H9 (cell line): ENCODE measurements around the gene NDE1. TPM values are rescaled to one million over a fixed set of nuclear protein-coding genes. Genes with fewer than 3 reads are reported as not detected.

Experiments
- DNase-seq: peaks from one replicate; pipeline ENCODE4 v3.0.0-alpha.2; 2017
- H2AFZ ChIP-seq: one replicate; pipeline ENCODE4 v1.6.1; 2013; ENCODE audit warnings: mild to moderate bottlenecking, low read length, control low read depth, moderate library complexity
- H2AK5ac ChIP-seq: 2 replicates; pipeline ENCODE4 v1.6.1; 2013; ENCODE audit warnings: low read length, control low read depth, mixed read lengths; ENCODE audit not compliant: insufficient read length
- H2BK120ac ChIP-seq: one replicate; pipeline ENCODE4 v1.6.1; 2013; ENCODE audit warnings: low read depth, mild to moderate bottlenecking, low read length, control low read depth, inconsistent platforms; ENCODE audit not compliant: poor library complexity, severe bottlenecking
- H2BK12ac ChIP-seq: 2 replicates; pipeline ENCODE4 v1.6.1; 2013; ENCODE audit warnings: low read length, control low read depth, mixed read lengths, low read depth; ENCODE audit not compliant: insufficient read length
- H2BK15ac ChIP-seq: 2 replicates; pipeline ENCODE4 v1.6.1; 2013; ENCODE audit warnings: low read depth, low read length, control low read depth
- H2BK20ac ChIP-seq: one replicate; pipeline ENCODE4 v1.6.1; 2013; ENCODE audit warnings: low read depth, mild to moderate bottlenecking, low read length, control low read depth, inconsistent platforms; ENCODE audit not compliant: poor library complexity, severe bottlenecking
- H2BK5ac ChIP-seq: 2 replicates; pipeline ENCODE4 v1.6.1; 2013; ENCODE audit warnings: low read length, control low read depth, mixed read lengths; ENCODE audit not compliant: insufficient read length
- H3K14ac ChIP-seq: 2 replicates; pipeline ENCODE4 v1.6.1; 2013; ENCODE audit warnings: low read length, control low read depth; ENCODE audit not compliant: insufficient read depth
- H3K18ac ChIP-seq: 2 replicates; pipeline ENCODE4 v1.6.1; 2013; ENCODE audit warnings: low read depth, mild to moderate bottlenecking, mixed read lengths, low read length, control low read depth; ENCODE audit not compliant: insufficient read length
- H3K23ac ChIP-seq: 2 replicates; pipeline ENCODE4 v1.6.1; 2013; ENCODE audit warnings: low read length, control low read depth, mixed read lengths, low read depth; ENCODE audit not compliant: insufficient read length
- H3K23me2 ChIP-seq: 2 replicates; pipeline ENCODE4 v1.6.1; 2013; ENCODE audit warnings: low read depth, mild to moderate bottlenecking, mixed read lengths, low read length, control low read depth; ENCODE audit not compliant: insufficient read length, poor library complexity, severe bottlenecking
- H3K27ac ChIP-seq: 2 replicates; pipeline ENCODE4 v1.5.1; 2013; ENCODE audit warnings: low read length, control low read depth, mixed read lengths, low read depth; ENCODE audit not compliant: insufficient read length
- H3K27me3 ChIP-seq: 2 replicates; pipeline ENCODE4 v1.6.1; 2013; ENCODE audit warnings: low read length, control low read depth, inconsistent platforms; ENCODE audit not compliant: insufficient read depth
- H3K4ac ChIP-seq: 2 replicates; pipeline ENCODE4 v1.6.1; 2013; ENCODE audit warnings: low read depth, mild to moderate bottlenecking, control low read depth, inconsistent platforms, low read length, moderate library complexity
- H3K4me1 ChIP-seq: 2 replicates; pipeline ENCODE4 v1.6.1; 2013; ENCODE audit warnings: low read length, control low read depth, inconsistent platforms; ENCODE audit not compliant: insufficient read depth
- H3K4me2 ChIP-seq: 2 replicates; pipeline ENCODE4 v1.6.1; 2013; ENCODE audit warnings: low read length, control low read depth, mixed read lengths; ENCODE audit not compliant: insufficient read length, insufficient read depth
- H3K56ac ChIP-seq: 2 replicates; pipeline ENCODE4 v1.6.1; 2013; ENCODE audit warnings: low read depth, mild to moderate bottlenecking, mixed read lengths, low read length, control low read depth; ENCODE audit not compliant: insufficient read length
- H3K79me1 ChIP-seq: 2 replicates; pipeline ENCODE4 v1.6.1; 2013; ENCODE audit warnings: low read depth, mild to moderate bottlenecking, moderate library complexity, low read length, control low read depth, inconsistent platforms; ENCODE audit not compliant: insufficient read depth, poor library complexity, severe bottlenecking
- H3K79me2 ChIP-seq: 2 replicates; pipeline ENCODE4 v1.6.1; 2013; ENCODE audit warnings: low read length, control low read depth, inconsistent platforms; ENCODE audit not compliant: insufficient read depth
- H3K9ac ChIP-seq: 2 replicates; pipeline ENCODE4 v1.6.1; 2013; ENCODE audit warnings: low read length, control low read depth, mixed read lengths; ENCODE audit not compliant: insufficient read length; ENCODE audit errors: extremely low read depth
- H3K9me3 ChIP-seq: one replicate; pipeline ENCODE4 v1.6.1; 2013; ENCODE audit warnings: low read depth, low read length, inconsistent platforms; ENCODE audit not compliant: control insufficient read depth
- H3T11ph ChIP-seq: one replicate; pipeline ENCODE4 v1.6.1; 2013; ENCODE audit warnings: mild to moderate bottlenecking, low read length, control low read depth, inconsistent platforms
- H4K20me1 ChIP-seq: one replicate; pipeline ENCODE4 v1.6.1; 2013; ENCODE audit not compliant: control insufficient read depth, insufficient read length, insufficient read depth
- H4K5ac ChIP-seq: 2 replicates; pipeline ENCODE4 v1.6.1; 2013; ENCODE audit warnings: low read depth, mild to moderate bottlenecking, mixed read lengths, low read length, control low read depth; ENCODE audit not compliant: insufficient read length
- H4K8ac ChIP-seq: replicated peaks from 2 replicates; pipeline ENCODE4 v1.6.1; 2013; ENCODE audit warnings: low read length, control low read depth, mixed read lengths, low read depth; ENCODE audit not compliant: insufficient read length
- H4K91ac ChIP-seq: 2 replicates; pipeline ENCODE4 v1.6.1; 2013; ENCODE audit warnings: low read depth, mild to moderate bottlenecking, moderate library complexity, mixed read lengths, low read length, control low read depth; ENCODE audit not compliant: insufficient read length
- H3K27ac Mint-ChIP-seq, 3 experiments: 2 replicates in 2 of 3; 3 replicates in 1 of 3; pipeline ENCODE4 v1.8.0; 2020 to 2021; ENCODE audit warnings: mixed read lengths in 3 of 3, mild to moderate bottlenecking in 1 of 3, moderate library complexity in 1 of 3
- H3K27me3 Mint-ChIP-seq: 2 replicates; pipeline ENCODE4 v1.8.0; 2021; ENCODE audit warnings: low read depth, mild to moderate bottlenecking, moderate library complexity, mixed read lengths
- H3K36me3 Mint-ChIP-seq, 3 experiments: 2 replicates in 2 of 3; 3 replicates in 1 of 3; pipeline ENCODE4 v1.8.0; 2020 to 2021; ENCODE audit warnings: low read depth in 3 of 3, mixed read lengths in 3 of 3; ENCODE audit not compliant: insufficient read depth in 1 of 3
- H3K4me1 Mint-ChIP-seq, 2 experiments: 2 replicates each; pipeline ENCODE4 v1.8.0; 2020; ENCODE audit warnings: mixed read lengths in 2 of 2
- H3K4me3 Mint-ChIP-seq, 2 experiments: 2 replicates in 1 of 2; 3 replicates in 1 of 2; pipeline ENCODE4 v1.8.0; 2020 to 2021; ENCODE audit warnings: mild to moderate bottlenecking in 2 of 2, mixed read lengths in 2 of 2, moderate library complexity in 1 of 2
- H3K9me3 Mint-ChIP-seq, 2 experiments: 2 replicates in 1 of 2; 3 replicates in 1 of 2; pipeline ENCODE4 v1.8.0; 2020; ENCODE audit warnings: mild to moderate bottlenecking in 2 of 2, mixed read lengths in 2 of 2, moderate library complexity in 1 of 2
- WGBS: extraction: QIAGEN DNeasy Blood & Tissue Kit; methylation state at CpG from one replicate; pipeline ENCODE4 v1.1.7; 2013; ENCODE audit warnings: missing lambda C conversion rate, low lambda C conversion rate, mixed read lengths; ENCODE audit not compliant: insufficient read length; ENCODE audit errors: extremely low coverage; 5-methylcytosine and 5-hydroxymethylcytosine counted together
- total RNA-seq: library from RNA; stranded (reverse); gene quantifications from 2 replicates; pipeline ENCODE4 v1.2.1, GENCODE V29; 2021
- TF ChIP-seq, protein P1 (sequence below): fragments of 200-600 bp; sonication (generic); conservative IDR thresholded peaks from 3 replicates; pipeline ENCODE4 v1.8.0; 2021; ENCODE audit warnings: antibody characterized with exemption, mild to moderate bottlenecking

The NDE1 gene
- total RNA-seq, 1 experiment from 2014 or later: 49.6 TPM

DNA sequence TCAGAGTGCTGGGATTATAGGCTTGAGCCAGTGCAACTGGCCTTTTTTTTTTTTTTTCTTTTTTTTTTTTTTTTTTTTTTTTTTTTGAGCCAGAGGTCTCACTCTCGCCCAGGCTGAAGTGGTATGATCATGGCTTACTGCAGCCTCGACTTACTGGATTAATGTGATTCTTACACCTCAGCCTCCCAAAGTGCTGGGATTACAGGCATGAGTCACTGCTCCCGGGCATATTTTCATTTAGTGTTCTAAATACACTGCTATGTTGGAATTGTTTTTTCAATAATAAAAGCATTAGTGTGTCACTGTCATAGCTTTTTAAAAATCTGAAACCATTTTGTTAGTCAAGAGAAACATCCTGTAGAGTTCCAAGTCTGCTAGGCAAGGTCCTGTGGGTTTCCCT is 40.3 kb downstream of the NDE1 start:
- H2AFZ ChIP-seq: no peak overlapping the region
- no peak overlapping the region for H3K23ac ChIP-seq
- H3K23me2 ChIP-seq: no peaks in the 10 kb centered on the region
- H3K27ac Mint-ChIP-seq: no peak overlapping the region
- H3K9me3 Mint-ChIP-seq: no peaks in the 10 kb centered on the region; a peak in 1 of 5 replicates
- H2BK5ac ChIP-seq: no peak overlapping the region
- H2BK120ac ChIP-seq: no peak overlapping the region
- no peaks in the 10 kb centered on the region for H4K20me1 ChIP-seq
- H3K27ac ChIP-seq: no peak overlapping the region
- H3K4me2 ChIP-seq: no peak overlapping the region
- no peak overlapping the region for H2BK15ac ChIP-seq
- H3K4me1 Mint-ChIP-seq: no peaks in the 10 kb centered on the region
- no peaks in the 10 kb centered on the region for H3K27me3 ChIP-seq
- DNase-seq: no peak
- TF ChIP-seq, protein P1, sequence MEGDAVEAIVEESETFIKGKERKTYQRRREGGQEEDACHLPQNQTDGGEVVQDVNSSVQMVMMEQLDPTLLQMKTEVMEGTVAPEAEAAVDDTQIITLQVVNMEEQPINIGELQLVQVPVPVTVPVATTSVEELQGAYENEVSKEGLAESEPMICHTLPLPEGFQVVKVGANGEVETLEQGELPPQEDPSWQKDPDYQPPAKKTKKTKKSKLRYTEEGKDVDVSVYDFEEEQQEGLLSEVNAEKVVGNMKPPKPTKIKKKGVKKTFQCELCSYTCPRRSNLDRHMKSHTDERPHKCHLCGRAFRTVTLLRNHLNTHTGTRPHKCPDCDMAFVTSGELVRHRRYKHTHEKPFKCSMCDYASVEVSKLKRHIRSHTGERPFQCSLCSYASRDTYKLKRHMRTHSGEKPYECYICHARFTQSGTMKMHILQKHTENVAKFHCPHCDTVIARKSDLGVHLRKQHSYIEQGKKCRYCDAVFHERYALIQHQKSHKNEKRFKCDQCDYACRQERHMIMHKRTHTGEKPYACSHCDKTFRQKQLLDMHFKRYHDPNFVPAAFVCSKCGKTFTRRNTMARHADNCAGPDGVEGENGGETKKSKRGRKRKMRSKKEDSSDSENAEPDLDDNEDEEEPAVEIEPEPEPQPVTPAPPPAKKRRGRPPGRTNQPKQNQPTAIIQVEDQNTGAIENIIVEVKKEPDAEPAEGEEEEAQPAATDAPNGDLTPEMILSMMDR: no peak
- no peak overlapping the region for H3K14ac ChIP-seq
- no peak overlapping the region for H3K9ac ChIP-seq
- H4K5ac ChIP-seq: no peak overlapping the region
- H3T11ph ChIP-seq: no peak overlapping the region
- no peak overlapping the region for H2BK20ac ChIP-seq
- H3K18ac ChIP-seq: no peak overlapping the region
- no peak overlapping the region for H3K4ac ChIP-seq
- no peak overlapping the region for H3K4me3 Mint-ChIP-seq
- no peak overlapping the region for H4K8ac ChIP-seq
- H3K27me3 Mint-ChIP-seq: no peaks in the 10 kb centered on the region
- H3K79me2 ChIP-seq: no peaks in the 10 kb centered on the region
- H3K36me3 Mint-ChIP-seq: peaks cover 22 to 69% (median 57%) of the 10 kb centered on the region in 3 experiments; a peak in 6 of 7 replicates
- no CpG with 5 or more reads among the region's 3 CpGs for WGBS
- no peak overlapping the region for H4K91ac ChIP-seq
- no peaks in the 10 kb centered on the region for H3K79me1 ChIP-seq
- H3K9me3 ChIP-seq: no peaks in the 10 kb centered on the region
- no peak overlapping the region for H3K56ac ChIP-seq
- H3K4me1 ChIP-seq: no peaks in the 10 kb centered on the region
- no peak overlapping the region for H2AK5ac ChIP-seq
- no peak overlapping the region for H2BK12ac ChIP-seq
